Upper lobe of left lung (tissue), 4 donors: ENCODE data around the gene PLXNB1.

Source experiments
- EP300 ChIP-seq, 4 donors: sonication (generic); formaldehyde crosslinking; IDR thresholded peaks; one replicate each; pipeline ENCODE4 v1.5.1; 2017; ENCODE audit warnings: antibody characterized with exemption in 4 of 4, control low read depth in 2 of 4
- POLR2AphosphoS5 ChIP-seq, 2 donors: sonication (generic); formaldehyde crosslinking; IDR thresholded peaks; one replicate each; pipeline ENCODE4 v1.5.1; 2017; ENCODE audit warnings: antibody characterized with exemption in 2 of 2

GRCh38 chr3:48464713-48465221 lies 34.9 kb upstream of the PLXNB1 start:
- TF ChIP-seq POLR2AphosphoS5 (IDR thresholded peaks at IDR 0.05) (no peak), EP300 (IDR thresholded peaks at IDR 0.05) (no peak)
